Activated CD4-positive, alpha-beta T cell treated with anti-CD3 and anti-CD28 coated beads for 36 hours (primary cell): ENCODE results near the gene PTPRF. TPM values are rescaled to one million over a fixed set of nuclear protein-coding genes. Genes with fewer than 3 reads are reported as not detected.

Experiments used
- ATAC-seq: fragments of 200-7000 bp; cut with Tn5 transposase; one replicate; pipeline ENCODE4 v1.10.0; 2021; ENCODE audit warnings: mild to moderate bottlenecking, moderate library complexity
- CTCF ChIA-PET: fragments of 350-600 bp; sonication (Branson Sonifier 250); formaldehyde crosslinking; loops from one replicate; lab custom pipeline; 2021; ENCODE audit warnings: antibody characterized with exemption; lab: Charles Lee
- POLR2A ChIA-PET: fragments of 350-600 bp; sonication (Branson Sonifier 250); formaldehyde crosslinking; loops from one replicate; lab custom pipeline; 2021; ENCODE audit warnings: antibody characterized with exemption, inconsistent platforms; lab: Charles Lee
- DNase-seq: peaks from one replicate; pipeline ENCODE4 v3.0.0-alpha.2; 2020
- H3K27ac Mint-ChIP-seq: one replicate; pipeline ENCODE4 v1.8.0; 2021; ENCODE audit warnings: mixed read lengths
- H3K27me3 Mint-ChIP-seq: one replicate; pipeline ENCODE4 v1.8.0; 2021; ENCODE audit warnings: mixed read lengths
- H3K36me3 Mint-ChIP-seq: one replicate; pipeline ENCODE4 v1.8.0; 2021; ENCODE audit warnings: low read depth, mixed read lengths
- H3K4me1 Mint-ChIP-seq: one replicate; pipeline ENCODE4 v1.8.0; 2021; ENCODE audit warnings: mixed read lengths
- H3K4me3 Mint-ChIP-seq: one replicate; pipeline ENCODE4 v1.8.0; 2021; ENCODE audit warnings: mild to moderate bottlenecking, moderate library complexity, mixed read lengths
- H3K9me3 Mint-ChIP-seq: one replicate; pipeline ENCODE4 v1.8.0; 2021; ENCODE audit warnings: low read depth, mixed read lengths
- intact Hi-C, 2 experiments: fragments of 100-400 bp; cut with DNase I in 1 of 2; cut with micrococcal nuclease in 1 of 2; formaldehyde crosslinking; loops; one replicate each; pipeline versions ENCODE4 v1.14.2 to v1.15.1; 2022 to 2024; cut with DNase I, micrococcal nuclease
- total RNA-seq, 2 experiments: library from RNA; stranded (reverse); gene quantifications; one replicate each; pipeline ENCODE4 v1.2.3, GENCODE V29; 2021

Gene PTPRF
- total RNA-seq, 2 experiments from 2014 or later: 5.1 to 6.8 TPM

DNA sequence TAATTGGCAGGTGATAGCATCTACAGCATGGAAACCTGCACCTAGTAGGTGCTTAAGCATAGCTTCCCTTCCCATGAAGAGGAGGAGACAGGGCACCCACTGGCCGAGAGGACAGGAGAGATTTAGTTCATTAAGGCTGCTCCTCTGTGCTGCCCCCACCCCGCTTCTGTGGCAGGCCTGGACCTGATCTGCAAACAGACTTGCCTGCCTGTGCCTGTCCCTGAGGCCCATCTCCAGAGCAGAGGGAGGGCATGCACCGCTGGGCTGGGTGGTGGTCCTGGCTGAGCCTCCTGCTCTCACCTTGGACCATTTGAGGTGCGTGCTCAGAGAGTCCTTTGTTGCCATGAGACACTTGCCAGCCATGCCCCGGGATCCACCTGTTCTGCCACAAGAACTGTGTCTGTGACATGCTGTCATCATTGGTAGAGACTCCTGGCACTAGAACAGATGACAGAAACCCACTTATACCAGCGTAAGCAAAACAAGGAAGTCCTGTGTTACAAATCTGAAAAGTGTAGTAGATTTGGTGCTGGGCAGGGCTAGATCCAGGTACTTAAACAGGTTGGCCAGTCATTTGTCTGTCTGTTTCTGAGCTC is 55.6 kb downstream of the PTPRF start:
- no peaks in the 10 kb centered on the region for H3K27me3 Mint-ChIP-seq
- intact Hi-C loops: no loop called here
- H3K4me1 Mint-ChIP-seq: peaks cover 4% of the 10 kb centered on the region
- DNase-seq (no peak), ATAC-seq (no peak)
- H3K4me3 Mint-ChIP-seq: no peak overlapping the region
- POLR2A ChIA-PET: no interaction called here
- CTCF ChIA-PET: no interaction called here
- H3K27ac Mint-ChIP-seq: no peak overlapping the region
- H3K9me3 Mint-ChIP-seq: no peaks in the 10 kb centered on the region
- no peaks in the 10 kb centered on the region for H3K36me3 Mint-ChIP-seq

- ChIA-PET CTCF (no interaction called here), POLR2A (no interaction called here)
- intact Hi-C loops: no loop called here
- H3K4me1 Mint-ChIP-seq: peaks cover 3% of the 10 kb centered on the region
- no peaks in the 10 kb centered on the region for H3K27me3 Mint-ChIP-seq
- ATAC-seq: no peak
- no peaks in the 10 kb centered on the region for H3K36me3 Mint-ChIP-seq
- no peaks in the 10 kb centered on the region for H3K9me3 Mint-ChIP-seq
- no peak for DNase-seq
- H3K4me3 Mint-ChIP-seq: no peak overlapping the region
- no peak overlapping the region for H3K27ac Mint-ChIP-seq
These were observed 56.3 kb downstream of the PTPRF start for GRCh38 chr1:43587001-43587400.

DNA sequence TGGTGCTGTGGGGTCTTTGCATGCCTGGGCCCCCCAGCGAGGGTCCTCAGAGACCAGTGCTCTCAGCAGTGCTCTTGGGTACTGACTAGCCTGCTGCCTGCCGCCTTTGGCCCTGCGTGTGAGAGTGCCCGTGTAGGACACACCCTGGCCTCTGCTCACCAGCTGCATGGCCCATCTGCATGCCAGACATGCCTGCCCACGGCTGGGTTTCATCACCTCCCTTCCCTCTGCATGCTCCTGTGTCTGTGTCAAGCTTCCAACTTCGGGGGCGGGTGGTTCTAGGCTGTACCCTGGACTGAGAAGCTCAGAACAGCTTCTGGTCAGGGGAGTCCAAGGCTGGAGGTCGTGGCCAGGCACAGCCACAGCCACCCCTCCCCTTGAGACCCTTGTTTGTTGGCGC is 56.9 kb downstream of the PTPRF start:
- intact Hi-C loops: no loop called here
- Mint-ChIP-seq H3K27ac (no peak overlapping the region), H3K36me3 (no peaks in the 10 kb centered on the region), H3K4me1 (no peaks in the 10 kb centered on the region), H3K4me3 (no peak overlapping the region), H3K9me3 (no peaks in the 10 kb centered on the region), H3K27me3 (no peaks in the 10 kb centered on the region)
- DNase-seq: no peak
- POLR2A ChIA-PET: no interaction called here
- CTCF ChIA-PET: no interaction called here
- ATAC-seq: no peak

DNA sequence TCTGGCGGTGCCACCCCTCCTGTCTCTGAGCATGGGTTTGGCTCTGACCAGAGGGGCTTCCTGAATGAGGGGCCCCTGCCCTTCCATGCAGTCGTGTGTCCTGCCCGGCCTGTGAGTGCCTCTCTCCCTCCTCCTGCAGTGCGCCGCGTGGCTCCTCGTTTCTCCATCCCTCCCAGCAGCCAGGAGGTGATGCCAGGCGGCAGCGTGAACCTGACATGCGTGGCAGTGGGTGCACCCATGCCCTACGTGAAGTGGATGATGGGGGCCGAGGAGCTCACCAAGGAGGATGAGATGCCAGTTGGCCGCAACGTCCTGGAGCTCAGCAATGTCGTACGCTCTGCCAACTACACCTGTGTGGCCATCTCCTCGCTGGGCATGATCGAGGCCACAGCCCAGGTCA is 57.9 kb downstream of the PTPRF start:
- Mint-ChIP-seq H3K36me3 (no peaks in the 10 kb centered on the region), H3K4me3 (no peak overlapping the region), H3K4me1 (no peaks in the 10 kb centered on the region), H3K9me3 (no peaks in the 10 kb centered on the region), H3K27ac (no peak overlapping the region), H3K27me3 (no peaks in the 10 kb centered on the region)
- ATAC-seq (no peak), DNase-seq (no peak)
- intact Hi-C loops: no loop called here
- ChIA-PET CTCF (no interaction called here), POLR2A (no interaction called here)

- ChIA-PET POLR2A (no interaction called here), CTCF (no interaction called here)
- Mint-ChIP-seq H3K27me3 (no peaks in the 10 kb centered on the region), H3K27ac (no peak overlapping the region), H3K36me3 (no peaks in the 10 kb centered on the region), H3K4me1 (no peaks in the 10 kb centered on the region), H3K4me3 (no peak overlapping the region), H3K9me3 (no peaks in the 10 kb centered on the region)
- ATAC-seq: no peak
- intact Hi-C loops: no loop called here
- DNase-seq: no peak
These were observed 59.8 kb downstream of the PTPRF start for GRCh38 chr1:43590388-43590925.

DNA sequence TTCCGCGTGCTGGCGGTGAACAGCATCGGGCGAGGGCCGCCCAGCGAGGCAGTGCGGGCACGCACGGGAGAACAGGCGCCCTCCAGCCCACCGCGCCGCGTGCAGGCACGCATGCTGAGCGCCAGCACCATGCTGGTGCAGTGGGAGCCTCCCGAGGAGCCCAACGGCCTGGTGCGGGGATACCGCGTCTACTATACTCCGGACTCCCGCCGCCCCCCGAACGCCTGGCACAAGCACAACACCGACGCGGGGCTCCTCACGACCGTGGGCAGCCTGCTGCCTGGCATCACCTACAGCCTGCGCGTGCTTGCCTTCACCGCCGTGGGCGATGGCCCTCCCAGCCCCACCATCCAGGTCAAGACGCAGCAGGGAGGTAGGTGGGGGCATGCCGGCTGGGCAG is 60.5 kb downstream of the PTPRF start:
- ATAC-seq (no peak), DNase-seq (no peak)
- intact Hi-C loops: no loop called here
- Mint-ChIP-seq H3K27ac (no peak overlapping the region), H3K4me1 (no peaks in the 10 kb centered on the region), H3K9me3 (no peaks in the 10 kb centered on the region), H3K4me3 (no peak overlapping the region), H3K27me3 (no peaks in the 10 kb centered on the region), H3K36me3 (no peaks in the 10 kb centered on the region)
- POLR2A ChIA-PET: no interaction called here
- CTCF ChIA-PET: interaction anchor here (0.6 kb wide), 1 partner anchor 17 kb away, joined by 3 read pairs; no protein-coding TSS in a partner anchor

- Mint-ChIP-seq H3K36me3 (no peaks in the 10 kb centered on the region), H3K4me1 (no peaks in the 10 kb centered on the region), H3K27me3 (no peaks in the 10 kb centered on the region), H3K27ac (no peak overlapping the region), H3K9me3 (no peaks in the 10 kb centered on the region), H3K4me3 (no peak overlapping the region)
- ChIA-PET POLR2A (no interaction called here), CTCF (no interaction called here)
- DNase-seq: no peak
- intact Hi-C loops: no loop called here
- ATAC-seq: no peak
These were observed 61.5 kb downstream of the PTPRF start for GRCh38 chr1:43592051-43592665.

GRCh38 chr1:43592974-43593683 is 62.4 kb downstream of the PTPRF start:
- Mint-ChIP-seq H3K27me3 (no peaks in the 10 kb centered on the region), H3K27ac (no peak overlapping the region), H3K4me3 (no peak overlapping the region), H3K36me3 (no peaks in the 10 kb centered on the region), H3K4me1 (no peaks in the 10 kb centered on the region), H3K9me3 (no peaks in the 10 kb centered on the region)
- intact Hi-C loops: no loop called here
- ATAC-seq (no peak), DNase-seq (no peak)
- ChIA-PET CTCF (no interaction called here), POLR2A (no interaction called here)

- H3K36me3 Mint-ChIP-seq: no peaks in the 10 kb centered on the region
- no peak for DNase-seq
- H3K9me3 Mint-ChIP-seq: no peaks in the 10 kb centered on the region
These were observed 65.9 kb downstream of the PTPRF start for GRCh38 chr1:43596579-43596978.

GRCh38 chr1:43597028-43597427 is 66.3 kb downstream of the PTPRF start:
- Mint-ChIP-seq H3K36me3 (no peaks in the 10 kb centered on the region), H3K4me3 (no peak overlapping the region), H3K9me3 (no peaks in the 10 kb centered on the region), H3K4me1 (no peaks in the 10 kb centered on the region), H3K27me3 (no peaks in the 10 kb centered on the region), H3K27ac (no peak overlapping the region)
- intact Hi-C loops: no loop called here
- ChIA-PET CTCF (no interaction called here), POLR2A (no interaction called here)
- DNase-seq (no peak), ATAC-seq (no peak)

More at GRCh38 chr1:43596579-43596978, 65.9 kb downstream of the PTPRF start:
- CTCF ChIA-PET: no interaction called here
- H3K27ac Mint-ChIP-seq: no peak overlapping the region
- no peak for ATAC-seq
- no peak overlapping the region for H3K4me3 Mint-ChIP-seq
- intact Hi-C loops: no loop called here
- H3K4me1 Mint-ChIP-seq: no peaks in the 10 kb centered on the region
- no peaks in the 10 kb centered on the region for H3K27me3 Mint-ChIP-seq
- POLR2A ChIA-PET: no interaction called here

DNA sequence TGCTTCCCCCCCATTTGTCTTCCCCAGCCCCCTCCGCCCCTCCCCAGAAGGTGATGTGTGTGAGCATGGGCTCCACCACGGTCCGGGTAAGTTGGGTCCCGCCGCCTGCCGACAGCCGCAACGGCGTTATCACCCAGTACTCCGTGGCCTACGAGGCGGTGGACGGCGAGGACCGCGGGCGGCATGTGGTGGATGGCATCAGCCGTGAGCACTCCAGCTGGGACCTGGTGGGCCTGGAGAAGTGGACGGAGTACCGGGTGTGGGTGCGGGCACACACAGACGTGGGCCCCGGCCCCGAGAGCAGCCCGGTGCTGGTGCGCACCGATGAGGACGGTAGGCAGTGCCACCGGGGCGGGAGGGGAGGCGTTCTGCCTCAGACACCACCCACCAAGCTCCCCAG is 67.0 kb downstream of the PTPRF start:
- Mint-ChIP-seq H3K4me3 (no peak overlapping the region), H3K4me1 (no peaks in the 10 kb centered on the region), H3K27ac (no peak overlapping the region), H3K9me3 (no peaks in the 10 kb centered on the region), H3K27me3 (no peaks in the 10 kb centered on the region), H3K36me3 (no peaks in the 10 kb centered on the region)
- POLR2A ChIA-PET: no interaction called here
- intact Hi-C loops: no loop called here
- no peak for ATAC-seq
- CTCF ChIA-PET: no interaction called here
- no peak for DNase-seq

DNA sequence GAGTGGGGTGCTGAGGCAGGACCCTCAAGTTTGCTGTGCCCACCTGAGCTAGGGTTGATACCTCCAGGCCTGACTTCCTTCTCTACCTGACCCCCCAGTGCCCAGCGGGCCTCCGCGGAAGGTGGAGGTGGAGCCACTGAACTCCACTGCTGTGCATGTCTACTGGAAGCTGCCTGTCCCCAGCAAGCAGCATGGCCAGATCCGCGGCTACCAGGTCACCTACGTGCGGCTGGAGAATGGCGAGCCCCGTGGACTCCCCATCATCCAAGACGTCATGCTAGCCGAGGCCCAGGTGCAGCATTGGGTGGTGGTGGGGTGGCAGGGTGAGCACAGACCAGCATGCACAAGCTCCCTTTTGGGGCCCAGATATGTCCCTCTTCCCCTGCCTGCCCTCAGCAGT is 67.9 kb downstream of the PTPRF start:
- intact Hi-C loops: no loop called here
- no peak for ATAC-seq
- H3K27ac Mint-ChIP-seq: no peak overlapping the region
- no peak for DNase-seq
- ChIA-PET CTCF (interaction anchor here (0.8 kb wide), 1 partner anchor 65 kb away, joined by 3 read pairs; no protein-coding TSS in a partner anchor), POLR2A (no interaction called here)
- H3K36me3 Mint-ChIP-seq: no peaks in the 10 kb centered on the region
- H3K4me3 Mint-ChIP-seq: no peak overlapping the region
- H3K27me3 Mint-ChIP-seq: no peaks in the 10 kb centered on the region
- H3K4me1 Mint-ChIP-seq: no peaks in the 10 kb centered on the region
- no peaks in the 10 kb centered on the region for H3K9me3 Mint-ChIP-seq
